ENCODE measurements around the gene GRIA1. TPM values are rescaled to one million over a fixed set of nuclear protein-coding genes. Genes with fewer than 3 reads are reported as not detected.
"Not testable (repeated sequence)": the region's sequence is repeated elsewhere in the genome, so short reads cannot be mapped to it uniquely, and the experiment has no call there.

Gene GRIA1
- total RNA-seq, 2 experiments from 2014 or later: not detected

GRCh38 chr5:153699035-153699434, 208.6 kb downstream of the GRIA1 start:
- no peaks in the 10 kb centered on the region for H3K36me3 Mint-ChIP-seq (ENCODE audit: low read depth)
- intact Hi-C loops (cut with micrococcal nuclease): no loop called here

GRCh38 chr5:153700940-153701339, 210.5 kb downstream of the GRIA1 start:
- H3K36me3 Mint-ChIP-seq (ENCODE audit: low read depth): no peaks in the 10 kb centered on the region
- H3K27ac Mint-ChIP-seq: no peak overlapping the region
- intact Hi-C loops (cut with micrococcal nuclease): no loop called here
- no peaks in the 10 kb centered on the region for H3K9me3 Mint-ChIP-seq
- no peak for DNase-seq
- H3K27me3 Mint-ChIP-seq (ENCODE audit: low read depth): peaks cover 3% of the 10 kb centered on the region
- no peaks in the 10 kb centered on the region for H3K4me1 Mint-ChIP-seq (ENCODE audit: low read depth)
- no peak overlapping the region for H3K4me3 Mint-ChIP-seq
- CTCF ChIA-PET: no interaction called here

More at GRCh38 chr5:153699035-153699434, 208.6 kb downstream of the GRIA1 start:
- Mint-ChIP-seq H3K27ac (no peak overlapping the region), H3K4me3 (no peak overlapping the region), H3K4me1 (ENCODE audit: low read depth) (no peaks in the 10 kb centered on the region), H3K27me3 (ENCODE audit: low read depth) (no peaks in the 10 kb centered on the region), H3K9me3 (no peaks in the 10 kb centered on the region)
- DNase-seq: no peak
- CTCF ChIA-PET: no interaction called here

GRCh38 chr5:153702265-153702664, 211.8 kb downstream of the GRIA1 start:
- H3K36me3 Mint-ChIP-seq (ENCODE audit: low read depth): no peaks in the 10 kb centered on the region
- H3K27ac Mint-ChIP-seq: no peak overlapping the region
- H3K4me1 Mint-ChIP-seq (ENCODE audit: low read depth): no peaks in the 10 kb centered on the region
- H3K27me3 Mint-ChIP-seq (ENCODE audit: low read depth): peaks cover 3% of the 10 kb centered on the region
- H3K4me3 Mint-ChIP-seq: no peak overlapping the region
- CTCF ChIA-PET: interaction anchor here (0.7 kb wide), 1 partner anchor 495 kb away, joined by 3 read pairs; no protein-coding TSS in a partner anchor
- DNase-seq: no peak
- H3K9me3 Mint-ChIP-seq: no peaks in the 10 kb centered on the region
- intact Hi-C loops (cut with micrococcal nuclease): no loop called here

- Mint-ChIP-seq H3K4me1 (ENCODE audit: low read depth) (no peaks in the 10 kb centered on the region), H3K4me3 (no peak overlapping the region), H3K27ac (no peak overlapping the region), H3K27me3 (ENCODE audit: low read depth) (peaks cover 3% of the 10 kb centered on the region), H3K9me3 (no peaks in the 10 kb centered on the region), H3K36me3 (ENCODE audit: low read depth) (no peaks in the 10 kb centered on the region)
- DNase-seq: no peak
- intact Hi-C loops (cut with micrococcal nuclease): no loop called here
- CTCF ChIA-PET: no interaction called here
Measured at GRCh38 chr5:153704110-153704509, 213.6 kb downstream of the GRIA1 start.

- CTCF ChIA-PET: no interaction called here
- no peak overlapping the region for H3K27ac Mint-ChIP-seq
- H3K36me3 Mint-ChIP-seq (ENCODE audit: low read depth): no peaks in the 10 kb centered on the region
Measured at GRCh38 chr5:153707626-153708025, 217.2 kb downstream of the GRIA1 start.

GRCh38 chr5:153711755-153712154, 221.3 kb downstream of the GRIA1 start:
- no peaks in the 10 kb centered on the region for H3K36me3 Mint-ChIP-seq (ENCODE audit: low read depth)
- H3K4me3 Mint-ChIP-seq: no peak overlapping the region
- no peaks in the 10 kb centered on the region for H3K27me3 Mint-ChIP-seq (ENCODE audit: low read depth)
- CTCF ChIA-PET: interaction anchor here (1.0 to 1.1 kb wide), 2 partner anchors 253 to 306 kb away, joined by 3 to 5 read pairs; no protein-coding TSS in a partner anchor
- H3K9me3 Mint-ChIP-seq: no peaks in the 10 kb centered on the region
- intact Hi-C loops (cut with micrococcal nuclease): no loop called here
- no peak for DNase-seq
- H3K27ac Mint-ChIP-seq: no peak overlapping the region
- no peaks in the 10 kb centered on the region for H3K4me1 Mint-ChIP-seq (ENCODE audit: low read depth)

More at GRCh38 chr5:153707626-153708025, 217.2 kb downstream of the GRIA1 start:
- H3K9me3 Mint-ChIP-seq: no peaks in the 10 kb centered on the region
- H3K4me1 Mint-ChIP-seq (ENCODE audit: low read depth): no peaks in the 10 kb centered on the region
- no peak overlapping the region for H3K4me3 Mint-ChIP-seq
- intact Hi-C loops (cut with micrococcal nuclease): no loop called here
- H3K27me3 Mint-ChIP-seq (ENCODE audit: low read depth): peaks cover 3% of the 10 kb centered on the region
- DNase-seq: no peak

GRCh38 chr5:153712946-153713345, 222.5 kb downstream of the GRIA1 start:
- DNase-seq: no peak
- no peaks in the 10 kb centered on the region for H3K36me3 Mint-ChIP-seq (ENCODE audit: low read depth)
- no peak overlapping the region for H3K27ac Mint-ChIP-seq
- no peak overlapping the region for H3K4me3 Mint-ChIP-seq
- no peaks in the 10 kb centered on the region for H3K9me3 Mint-ChIP-seq
- no peaks in the 10 kb centered on the region for H3K27me3 Mint-ChIP-seq (ENCODE audit: low read depth)
- H3K4me1 Mint-ChIP-seq (ENCODE audit: low read depth): no peaks in the 10 kb centered on the region
- intact Hi-C loops (cut with micrococcal nuclease): no loop called here
- CTCF ChIA-PET: no interaction called here

GRCh38 chr5:153713943-153714342, 223.5 kb downstream of the GRIA1 start:
- CTCF ChIA-PET: no interaction called here
- H3K4me1 Mint-ChIP-seq (ENCODE audit: low read depth): no peaks in the 10 kb centered on the region

GRCh38 chr5:153714798-153715197, 224.3 kb downstream of the GRIA1 start:
- H3K4me3 Mint-ChIP-seq: no peak overlapping the region
- CTCF ChIA-PET: no interaction called here
- no peaks in the 10 kb centered on the region for H3K27me3 Mint-ChIP-seq (ENCODE audit: low read depth)
- no peak for DNase-seq
- no peaks in the 10 kb centered on the region for H3K9me3 Mint-ChIP-seq
- no peaks in the 10 kb centered on the region for H3K4me1 Mint-ChIP-seq (ENCODE audit: low read depth)
- H3K27ac Mint-ChIP-seq: no peak overlapping the region
- no peaks in the 10 kb centered on the region for H3K36me3 Mint-ChIP-seq (ENCODE audit: low read depth)
- intact Hi-C loops (cut with micrococcal nuclease): no loop called here

More at GRCh38 chr5:153713943-153714342, 223.5 kb downstream of the GRIA1 start:
- H3K27me3 Mint-ChIP-seq (ENCODE audit: low read depth): no peaks in the 10 kb centered on the region
- no peak overlapping the region for H3K4me3 Mint-ChIP-seq
- no peak for DNase-seq
- H3K9me3 Mint-ChIP-seq: no peaks in the 10 kb centered on the region
- H3K27ac Mint-ChIP-seq: no peak overlapping the region
- no peaks in the 10 kb centered on the region for H3K36me3 Mint-ChIP-seq (ENCODE audit: low read depth)
- intact Hi-C loops (cut with micrococcal nuclease): no loop called here

- H3K27me3 Mint-ChIP-seq (ENCODE audit: low read depth): no peaks in the 10 kb centered on the region
- no peak overlapping the region for H3K4me3 Mint-ChIP-seq
- no peaks in the 10 kb centered on the region for H3K4me1 Mint-ChIP-seq (ENCODE audit: low read depth)
- H3K27ac Mint-ChIP-seq: no peak overlapping the region
- intact Hi-C loops (cut with micrococcal nuclease): no loop called here
- no peaks in the 10 kb centered on the region for H3K9me3 Mint-ChIP-seq
- CTCF ChIA-PET: no interaction called here
- no peaks in the 10 kb centered on the region for H3K36me3 Mint-ChIP-seq (ENCODE audit: low read depth)
- no peak for DNase-seq
Measured at GRCh38 chr5:153717287-153717686, 226.8 kb downstream of the GRIA1 start.

- Mint-ChIP-seq H3K4me1 (ENCODE audit: low read depth) (no peaks in the 10 kb centered on the region), H3K9me3 (no peaks in the 10 kb centered on the region), H3K27ac (no peak overlapping the region), H3K36me3 (ENCODE audit: low read depth) (no peaks in the 10 kb centered on the region), H3K4me3 (no peak overlapping the region), H3K27me3 (ENCODE audit: low read depth) (peaks cover 2% of the 10 kb centered on the region)
- no peak for DNase-seq
- CTCF ChIA-PET: no interaction called here
- intact Hi-C loops (cut with micrococcal nuclease): no loop called here
Measured at GRCh38 chr5:153718713-153719112, 228.2 kb downstream of the GRIA1 start.

GRCh38 chr5:153719324-153719723, 228.9 kb downstream of the GRIA1 start:
- Mint-ChIP-seq H3K27me3 (ENCODE audit: low read depth) (peaks cover 2% of the 10 kb centered on the region), H3K36me3 (ENCODE audit: low read depth) (no peaks in the 10 kb centered on the region), H3K4me3 (no peak overlapping the region), H3K9me3 (no peaks in the 10 kb centered on the region), H3K4me1 (ENCODE audit: low read depth) (no peaks in the 10 kb centered on the region), H3K27ac (no peak overlapping the region)
- intact Hi-C loops (cut with micrococcal nuclease): no loop called here
- CTCF ChIA-PET: no interaction called here
- no peak for DNase-seq

- H3K27ac Mint-ChIP-seq: not testable (repeated sequence)
Measured at GRCh38 chr5:153723022-153723610, 232.6 kb downstream of the GRIA1 start.

More at GRCh38 chr5:153723022-153723610, 232.6 kb downstream of the GRIA1 start:
- H3K4me3 Mint-ChIP-seq; DNase-seq; H3K9me3 Mint-ChIP-seq; intact Hi-C loops (cut with micrococcal nuclease); H3K27me3 Mint-ChIP-seq (ENCODE audit: low read depth); H3K36me3 Mint-ChIP-seq (ENCODE audit: low read depth); H3K4me1 Mint-ChIP-seq (ENCODE audit: low read depth): not testable (repeated sequence)
- CTCF ChIA-PET: interaction anchor here (0.8 kb wide), 1 partner anchor 13 kb away, joined by 3 read pairs; no protein-coding TSS in a partner anchor

Data from activated naive CD4-positive, alpha-beta T cell treated with anti-CD3 and anti-CD28 coated beads for 36 hours (primary cell).